H1 (cell line): ENCODE data around the gene CPZ. TPM values are rescaled to one million over a fixed set of nuclear protein-coding genes. Genes with fewer than 3 reads are reported as not detected.

Experiments used
- CTCF ChIA-PET: fragments of 300-600 bp; sonication (Branson Sonifier 250); formaldehyde crosslinking; loops from one replicate; lab custom pipeline; 2021; ENCODE audit not compliant: partially characterized antibody; lab: Charles Lee
- POLR2A ChIA-PET: fragments of 300-600 bp; sonication (Branson Sonifier 250); formaldehyde crosslinking; loops from one replicate; lab custom pipeline; 2021; ENCODE audit warnings: inconsistent platforms; ENCODE audit not compliant: partially characterized antibody; lab: Charles Lee
- DNase-seq, 2 experiments: peaks; one replicate each; pipeline versions ENCODE4 v3.0.0 to v3.0.0-alpha.2; 2010 to 2022; ENCODE audit warnings: low spot score in 2 of 2, low read depth in 1 of 2, mixed read lengths in 1 of 2
- FAIRE-seq: peaks from 2 replicates; lab custom pipeline; 2011; peaks lifted over from hg19 to GRCh38; lab: Jason Lieb, UNC
- H2AFZ ChIP-seq: 2 replicates; pipeline ENCODE4 v1.8.1; 2012; ENCODE audit warnings: low read length, inconsistent platforms
- H2AK5ac ChIP-seq: 2 replicates; pipeline ENCODE4 v1.6.1; 2013; ENCODE audit warnings: low read depth, low read length
- H2BK120ac ChIP-seq: replicated peaks from 2 replicates; pipeline ENCODE3; 2013; ENCODE audit warnings: low read depth, low read length, inconsistent platforms
- H2BK12ac ChIP-seq: 2 replicates; pipeline ENCODE4 v1.6.1; 2013; ENCODE audit warnings: low read depth, low read length
- H2BK15ac ChIP-seq: 2 replicates; pipeline ENCODE4 v1.6.1; 2013; ENCODE audit warnings: low read length
- H2BK20ac ChIP-seq: 2 replicates; pipeline ENCODE4 v1.6.1; 2013; ENCODE audit warnings: low read length
- H2BK5ac ChIP-seq: 2 replicates; pipeline ENCODE4 v1.6.1; 2013; ENCODE audit warnings: low read depth, low read length
- H3K14ac ChIP-seq: 2 replicates; pipeline ENCODE4 v1.6.1; 2013; ENCODE audit warnings: inconsistent platforms; ENCODE audit not compliant: insufficient read length
- H3K18ac ChIP-seq: 2 replicates; pipeline ENCODE4 v1.6.1; 2013; ENCODE audit warnings: low read length; ENCODE audit errors: extremely low read depth
- H3K23ac ChIP-seq: 2 replicates; pipeline ENCODE4 v1.6.1; 2013; ENCODE audit warnings: inconsistent platforms; ENCODE audit not compliant: insufficient read length
- H3K23me2 ChIP-seq: 2 replicates; pipeline ENCODE4 v1.6.1; 2013; ENCODE audit warnings: low read depth, low read length
- H3K27ac ChIP-seq: 2 replicates; pipeline ENCODE4 v1.6.1; 2011; ENCODE audit warnings: low read depth, low read length, inconsistent platforms
- H3K27me3 ChIP-seq, 4 experiments: replicated peaks in 1 of 4; 1 replicate in 1 of 4; 2 replicates in 3 of 4; pipeline versions ENCODE4 v1.6.1 to v1.8.1; 2011 to 2013; ENCODE audit warnings: low read length in 3 of 4, mild to moderate bottlenecking in 3 of 4, inconsistent platforms in 2 of 4, mixed read lengths in 2 of 4, moderate library complexity in 1 of 4; ENCODE audit not compliant: control insufficient read depth in 3 of 4, insufficient read depth in 3 of 4; ENCODE audit errors: extremely low read depth in 1 of 4
- H3K36me3 ChIP-seq, 4 experiments: 2 replicates each; pipeline versions ENCODE4 v1.6.1 to v1.8.1; 2011 to 2013; ENCODE audit warnings: mild to moderate bottlenecking in 4 of 4, low read length in 3 of 4, moderate library complexity in 2 of 4, control low read depth in 1 of 4, inconsistent platforms in 1 of 4; ENCODE audit not compliant: insufficient read depth in 4 of 4, control insufficient read depth in 2 of 4
- H3K4ac ChIP-seq: replicated peaks from 2 replicates; pipeline ENCODE3; 2013; ENCODE audit warnings: low read length, low read depth, mixed read lengths, inconsistent platforms; ENCODE audit not compliant: insufficient read length
- H3K4me1 ChIP-seq, 4 experiments: replicated peaks in 1 of 4; 1 replicate in 1 of 4; 2 replicates in 3 of 4; pipeline versions ENCODE4 v1.6.1 to v1.8.1; 2011 to 2013; ENCODE audit warnings: low read length in 3 of 4, inconsistent platforms in 2 of 4, mixed read lengths in 1 of 4; ENCODE audit not compliant: insufficient read depth in 4 of 4, control insufficient read depth in 3 of 4
- H3K4me2 ChIP-seq, 2 experiments: 2 replicates each; pipeline versions ENCODE4 v1.6.1 to v1.8.1; 2011 to 2013; ENCODE audit warnings: low read depth in 2 of 2, low read length in 2 of 2, control low read depth in 1 of 2, inconsistent platforms in 1 of 2, mild to moderate bottlenecking in 1 of 2; ENCODE audit not compliant: insufficient read depth in 1 of 2
- H3K4me3 ChIP-seq, 4 experiments: fragments of 200-600, 300-600 bp in 1 of 4; sonication (generic), shearing (Covaris generic), sonication (Bioruptor Twin) in 1 of 4; 2 replicates each; pipeline versions ENCODE4 v1.5.1 to v1.8.1; 2011 to 2016; ENCODE audit warnings: low read length in 4 of 4, low read depth in 3 of 4, control low read depth in 2 of 4, inconsistent platforms in 2 of 4, mild to moderate bottlenecking in 2 of 4, mixed read lengths in 1 of 4, moderate library complexity in 1 of 4; ENCODE audit not compliant: insufficient read depth in 2 of 4; ENCODE audit errors: extremely low read depth in 1 of 4
- H3K56ac ChIP-seq: replicated peaks from 2 replicates; pipeline ENCODE3; 2013; ENCODE audit warnings: low read depth, mild to moderate bottlenecking, mixed read lengths, low read length, inconsistent platforms; ENCODE audit not compliant: insufficient read length
- H3K79me1 ChIP-seq: 2 replicates; pipeline ENCODE4 v1.6.1; 2013; ENCODE audit warnings: low read depth, low read length, control low read depth
- H3K79me2 ChIP-seq, 2 experiments: 2 replicates each; pipeline versions ENCODE4 v1.6.1 to v1.8.1; 2012 to 2013; ENCODE audit warnings: low read length in 2 of 2, mild to moderate bottlenecking in 2 of 2, inconsistent platforms in 1 of 2; ENCODE audit not compliant: insufficient read depth in 2 of 2, control insufficient read depth in 1 of 2
- H3K9ac ChIP-seq, 4 experiments: replicated peaks in 1 of 4; 1 replicate in 1 of 4; 2 replicates in 3 of 4; pipeline versions ENCODE4 v1.6.1 to v1.8.1; 2011 to 2013; ENCODE audit warnings: low read depth in 3 of 4, low read length in 3 of 4, control low read depth in 2 of 4, mild to moderate bottlenecking in 2 of 4, moderate library complexity in 2 of 4, inconsistent platforms in 1 of 4; ENCODE audit errors: extremely low read depth in 1 of 4
- H3K9me3 ChIP-seq, 2 experiments: 2 replicates each; pipeline versions ENCODE4 v1.6.1 to v1.8.1; 2012 to 2013; ENCODE audit warnings: mild to moderate bottlenecking in 2 of 2, moderate library complexity in 2 of 2, control low read depth in 1 of 2, inconsistent platforms in 1 of 2, low read depth in 1 of 2, low read length in 1 of 2, mixed read lengths in 1 of 2; ENCODE audit not compliant: insufficient read depth in 2 of 2
- H4K20me1 ChIP-seq, 2 experiments: replicated peaks in 1 of 2; 2 replicates each; pipeline versions ENCODE3 to v1.8.1; 2011 to 2013; ENCODE audit warnings: inconsistent platforms in 2 of 2, low read length in 2 of 2, mild to moderate bottlenecking in 1 of 2; ENCODE audit not compliant: insufficient read depth in 2 of 2, control insufficient read depth in 1 of 2
- H4K5ac ChIP-seq: 2 replicates; pipeline ENCODE4 v1.6.1; 2013; ENCODE audit warnings: low read length, low read depth, mixed read lengths, inconsistent platforms; ENCODE audit not compliant: insufficient read length
- H4K8ac ChIP-seq: 2 replicates; pipeline ENCODE4 v1.8.0; 2013; ENCODE audit warnings: mild to moderate bottlenecking, moderate library complexity, low read length, inconsistent platforms; ENCODE audit not compliant: insufficient read depth; ENCODE audit errors: extremely low read depth
- H4K91ac ChIP-seq: replicated peaks from 2 replicates; pipeline ENCODE3; 2013; ENCODE audit warnings: low read length, mixed read lengths, inconsistent platforms; ENCODE audit not compliant: insufficient read length
- ASH2L ChIP-seq: fragments of 200-600, 300-600 bp; sonication (generic); IDR thresholded peaks from one replicate; pipeline ENCODE4 v1.7.1; 2017; ENCODE audit warnings: low read length
- BCL11A ChIP-seq, 2 experiments: IDR thresholded peaks; one replicate each; pipeline ENCODE4 v1.6.1; 2011; ENCODE audit warnings: low read depth in 2 of 2, low read length in 2 of 2, mild to moderate bottlenecking in 2 of 2
- EP300 ChIP-seq, 2 experiments: IDR thresholded peaks; 1 replicate in 1 of 2; 2 replicates in 1 of 2; pipeline ENCODE4 v1.6.1; 2011 to 2012; ENCODE audit warnings: low read depth in 2 of 2, low read length in 2 of 2, mild to moderate bottlenecking in 2 of 2, borderline replicate concordance in 1 of 2, inconsistent platforms in 1 of 2, moderate library complexity in 1 of 2
- FOSL1 ChIP-seq: IDR thresholded peaks from 2 replicates; pipeline ENCODE4 v1.6.1; 2011; ENCODE audit warnings: mild to moderate bottlenecking, low read depth, low read length, moderate library complexity; ENCODE audit not compliant: insufficient read depth
- JUN ChIP-seq: IDR thresholded peaks from 2 replicates; pipeline ENCODE4 v1.6.1; 2011; ENCODE audit warnings: low read depth, mild to moderate bottlenecking, improper control_type of control experiment, low read length
- NANOG ChIP-seq: IDR thresholded peaks from 2 replicates; pipeline ENCODE4 v1.6.1; 2011; ENCODE audit warnings: low read length, low read depth, mild to moderate bottlenecking, inconsistent platforms; ENCODE audit not compliant: insufficient read depth, poor library complexity, severe bottlenecking
- POU5F1 ChIP-seq: IDR thresholded peaks from 2 replicates; pipeline ENCODE4 v1.6.1; 2011; ENCODE audit warnings: low read depth, mild to moderate bottlenecking, low read length, moderate library complexity
- SIN3A ChIP-seq, 2 experiments: IDR thresholded peaks in 1 of 2; conservative IDR thresholded peaks in 1 of 2; 2 replicates each; pipeline ENCODE4 v1.6.1; 2011 to 2012; ENCODE audit warnings: low read length in 2 of 2, improper control_type of control experiment in 1 of 2, low read depth in 1 of 2, mild to moderate bottlenecking in 1 of 2
- SIRT6 ChIP-seq: IDR thresholded peaks from one replicate; pipeline ENCODE4 v1.7.1; 2012; ENCODE audit warnings: low read length, inconsistent platforms
- SP2 ChIP-seq: IDR thresholded peaks from 2 replicates; pipeline ENCODE4 v1.6.1; 2012; ENCODE audit warnings: mild to moderate bottlenecking, low read length, inconsistent platforms
- SP4 ChIP-seq: IDR thresholded peaks from 2 replicates; pipeline ENCODE4 v1.6.1; 2012; ENCODE audit warnings: low read length, inconsistent platforms
- TAF7 ChIP-seq: optimal IDR thresholded peaks from 2 replicates; pipeline ENCODE3; 2011; ENCODE audit warnings: low read depth, mild to moderate bottlenecking, inconsistent platforms, low read length, moderate library complexity, borderline replicate concordance
- WGBS, 2 experiments: shearing (Covaris generic) in 1 of 2; methylation state at CpG; one replicate each; pipeline versions ENCODE4 v1.1.6 to v1.1.7; 2013 to 2015; ENCODE audit warnings: low lambda C conversion rate in 2 of 2, mixed read lengths in 2 of 2, inconsistent platforms in 1 of 2, low coverage in 1 of 2, missing lambda C conversion rate in 1 of 2; ENCODE audit not compliant: insufficient replicate concordance in 2 of 2, insufficient coverage in 1 of 2, insufficient read length in 1 of 2; ENCODE audit errors: extremely low coverage in 1 of 2, missing lambda C conversion rate in 1 of 2; 5-methylcytosine and 5-hydroxymethylcytosine counted together
- polyA plus RNA-seq, 7 experiments: library from polyadenylated mRNA; depleted of rRNA in 3 of 7; stranded (reverse) in 5 of 7; unstranded in 2 of 7; fragments of >200 nt in 5 of 7; fragments of 200-250 nt in 2 of 7; gene quantifications; 1 replicate in 5 of 7; 2 replicates in 1 of 7; 4 replicates in 1 of 7; pipeline versions ENCODE4 v1.2.1 to v1.2.3, GENCODE V29; 2011 to 2013; ENCODE audit warnings: missing spikeins in 2 of 7, mixed read lengths in 2 of 7
- total RNA-seq: library from RNA; stranded (reverse); fragmentation: NEBNext Ultra II Directional; extraction: Animal tissue kit (Norgen Biotek cat#: 25700); gene quantifications from 2 replicates; pipeline ENCODE4 v1.2.1, GENCODE V29; 2021

CPZ gene
- total and polyA plus RNA-seq, 2 of the 8 experiments (the other 6 are each of a cell fraction or from before 2014, with no cell fraction given) = 28.8 to 40.7 TPM

DNA sequence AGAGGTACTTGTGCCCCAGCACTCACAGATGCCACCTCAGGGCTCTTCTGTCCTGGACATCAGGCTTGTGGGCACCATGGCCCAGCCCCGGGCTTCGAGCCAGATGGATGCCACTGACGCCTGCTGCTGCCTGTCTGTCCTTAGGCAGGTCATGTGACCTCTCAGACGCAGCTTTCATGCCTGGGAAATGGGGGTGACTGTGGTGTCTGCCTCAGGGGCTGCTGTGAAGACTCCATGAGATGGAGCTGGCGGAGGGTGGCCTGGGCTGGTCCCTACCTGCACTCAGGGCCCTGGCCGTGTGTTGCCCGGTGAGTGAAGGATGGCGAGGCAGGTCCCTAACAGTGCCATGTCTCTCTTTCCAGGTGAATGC, 6.5 kb downstream of the CPZ start:
- H3K79me2 ChIP-seq = peaks cover 0 to 17% of the 10 kb centered on the region in 2 experiments; a peak in 1 of 4 replicates
- no peak overlapping the region for H3K23ac ChIP-seq
- H3K23me2 ChIP-seq = no peaks in the 10 kb centered on the region
- 96% methylated on average over 8 of the region's 8 CpGs; no CpG with 5 or more reads in 1 of the 2 experiments for WGBS, 2 experiments
- H2BK20ac ChIP-seq = no peak overlapping the region
- no peak overlapping the region for H2BK5ac ChIP-seq
- no peak for FAIRE-seq
- no peak overlapping the region for H2AK5ac ChIP-seq
- no peaks in the 10 kb centered on the region for H3K9me3 ChIP-seq
- H4K8ac ChIP-seq = no peak overlapping the region
- H4K5ac ChIP-seq = no peak overlapping the region
- ChIA-PET POLR2A (no interaction called here), CTCF (interaction anchor here (0.6 to 3.5 kb wide), 6 partner anchors 8 to 130 kb away, joined by 3 to 34 read pairs (median 4); no protein-coding TSS in a partner anchor)
- H3K4me3 ChIP-seq = no peak overlapping the region
- no peak overlapping the region for H3K14ac ChIP-seq
- H2AFZ ChIP-seq = no peak overlapping the region
- H2BK15ac ChIP-seq = no peak overlapping the region
- no peak for DNase-seq
- no peak overlapping the region for H3K56ac ChIP-seq
- no peak overlapping the region for H3K18ac ChIP-seq
- H3K9ac ChIP-seq = no peak overlapping the region
- peaks cover 10 to 21% of the 10 kb centered on the region in 2 experiments for H4K20me1 ChIP-seq
- H3K4me2 ChIP-seq = no peak overlapping the region
- no peaks in the 10 kb centered on the region for H3K27me3 ChIP-seq
- peaks cover 0 to 11% (median 5%) of the 10 kb centered on the region in 4 experiments; a peak in 4 of 8 replicates for H3K36me3 ChIP-seq
- TF ChIP-seq NANOG (no peak), SIRT6 (no peak), POU5F1 (no peak), TAF7 (no peak), BCL11A (IDR thresholded peaks at IDR 0.05; ENCODE audit: low read depth in 2 of 2, low read length in 2 of 2) (no peak), ASH2L (no peak), FOSL1 (no peak), SP4 (no peak), SP2 (no peak), JUN (no peak), EP300 (IDR thresholded peaks at IDR 0.05; ENCODE audit: borderline replicate concordance in 1 of 2, low read depth in 2 of 2, low read length in 2 of 2) (no peak), SIN3A (conservative IDR thresholded peaks at IDR 0.05 in 1 of 2, IDR thresholded peaks at IDR 0.05 in 1 of 2; ENCODE audit: low read depth in 1 of 2, low read length in 2 of 2) (no peak)
- peaks cover 11% of the 10 kb centered on the region; the same call in 1 of the 2 replicates for H3K79me1 ChIP-seq
- H2BK12ac ChIP-seq = no peak overlapping the region
- H3K4ac ChIP-seq = no peak overlapping the region
- H3K4me1 ChIP-seq = peaks cover 0 to 2% (median 2%) of the 10 kb centered on the region in 4 experiments; a peak in 5 of 7 replicates
- H3K27ac ChIP-seq = no peak overlapping the region
- no peak overlapping the region for H2BK120ac ChIP-seq
- no peak overlapping the region for H4K91ac ChIP-seq
